ENCODE results near the gene TPCN2.

TPCN2 gene

DNA sequence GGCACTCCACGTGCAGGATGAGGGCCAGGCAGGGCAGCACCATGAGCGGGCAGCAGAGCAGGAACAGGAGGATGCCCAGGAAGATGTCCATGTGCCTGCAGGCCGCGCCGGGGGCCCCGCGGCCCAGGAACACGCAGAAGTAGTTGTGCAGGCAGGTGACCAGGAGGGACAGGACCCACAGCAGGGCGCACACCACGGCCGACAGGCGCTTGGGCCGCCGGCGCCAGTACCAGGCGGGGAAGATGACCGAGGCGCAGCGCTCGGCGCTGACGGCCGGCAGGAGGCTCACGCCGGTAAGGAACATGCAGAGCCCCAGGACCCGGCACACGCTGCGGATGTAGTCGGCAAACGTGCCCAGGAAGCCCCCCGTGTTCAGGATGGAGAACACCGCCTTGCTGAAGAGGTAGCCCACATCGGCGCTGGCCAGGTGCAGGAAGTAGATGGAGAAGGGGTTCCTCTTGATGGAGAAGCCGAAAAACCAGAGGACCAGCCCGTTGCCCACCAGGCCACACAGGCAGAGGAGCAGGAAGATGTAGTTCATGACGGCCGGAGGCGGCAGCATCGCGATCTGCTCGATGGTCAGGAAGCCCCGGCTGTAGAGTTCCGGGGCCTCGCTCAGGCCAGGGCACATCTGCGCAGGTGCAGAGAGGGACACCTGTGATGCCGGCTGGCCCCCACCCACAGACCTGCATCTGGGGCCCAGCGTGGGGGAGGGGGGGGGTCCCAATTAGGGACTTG lies 42.9 kb upstream of the TPCN2 start:
- no peak for TF ChIP-seq CTCF (IDR thresholded peaks at IDR 0.05)
- peak; percentile 68 for DNase-seq (ENCODE audit: low spot score)
- Histone ChIP-seq H3K27ac (peak overlapping the region in 1 of 2 donors; percentile 88), H3K4me3 (no peak overlapping the region)

DNA sequence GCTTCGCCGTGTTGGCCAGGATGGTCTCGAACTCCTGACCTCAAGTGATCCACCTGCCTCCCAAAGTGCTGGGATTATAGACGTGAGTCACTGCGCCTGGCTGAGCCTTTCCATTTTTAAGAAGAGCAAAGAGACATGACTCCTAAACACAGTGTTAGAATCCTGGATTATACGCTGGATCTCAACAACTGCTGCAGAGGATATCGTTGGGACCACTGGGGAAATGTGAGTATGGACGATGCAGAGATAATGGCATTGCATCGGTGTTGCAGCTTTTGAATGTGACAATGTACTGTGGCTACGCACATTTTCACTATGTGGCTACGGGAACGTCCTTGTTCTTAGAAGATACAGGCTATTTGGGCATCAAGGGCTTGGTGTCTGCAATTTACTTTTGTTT lies 41.9 kb upstream of the TPCN2 start:
- H3K4me3 ChIP-seq: no peak overlapping the region
- DNase-seq (ENCODE audit: low spot score): peak; percentile 29
- TF ChIP-seq CTCF (IDR thresholded peaks at IDR 0.05): no peak
- H3K27ac ChIP-seq: peak overlapping the region in 1 of 2 donors; percentile 97

- no peak for TF ChIP-seq CTCF (IDR thresholded peaks at IDR 0.05)
- Histone ChIP-seq H3K27ac (peak overlapping the region; percentile 92 to 97), H3K4me3 (peak overlapping the region; percentile 82)
- no peak for DNase-seq (ENCODE audit: low spot score)
Measured at GRCh38 chr11:69007975-69008381, 40.8 kb upstream of the TPCN2 start.

DNA sequence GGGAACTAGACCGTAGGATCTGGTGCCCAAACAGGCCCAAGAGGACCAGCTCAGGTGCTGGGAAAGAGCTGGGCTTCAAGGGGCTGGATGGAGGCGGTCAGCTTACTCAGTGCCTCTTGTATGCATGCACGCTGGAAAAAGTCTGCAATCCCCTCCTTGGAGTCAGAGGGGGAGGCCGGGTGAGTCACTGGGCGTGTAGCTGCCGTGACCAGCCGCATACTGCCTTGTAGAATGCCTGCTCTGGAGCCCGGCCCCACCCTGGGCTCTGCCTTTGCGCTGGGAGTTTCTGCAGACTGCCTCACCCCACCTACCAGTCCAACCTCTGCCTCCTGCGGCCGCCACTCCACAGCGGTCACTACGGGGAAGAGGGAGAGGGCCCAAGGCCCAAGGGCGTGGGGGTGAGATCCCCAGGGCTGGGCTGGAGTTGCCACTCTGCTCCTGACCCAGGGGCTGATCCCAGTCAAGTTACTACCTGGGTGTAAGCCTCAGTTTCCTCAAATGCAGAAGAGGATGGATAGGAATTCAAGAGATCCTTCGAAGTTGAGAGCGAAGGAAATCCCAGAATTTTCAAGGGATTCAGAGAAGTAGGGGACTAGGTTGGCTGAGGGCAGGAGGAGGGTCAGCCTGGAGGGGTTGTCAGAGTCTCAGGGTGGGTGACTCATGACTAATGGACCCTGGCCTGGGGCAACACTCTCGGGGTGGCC lies 39.8 kb upstream of the TPCN2 start:
- Histone ChIP-seq H3K4me3 (peak overlapping the region; percentile 82), H3K27ac (peak overlapping the region; percentile 92 to 97)
- peak; percentile 97 for DNase-seq (ENCODE audit: low spot score)
- no peak for TF ChIP-seq CTCF (IDR thresholded peaks at IDR 0.05)

DNA sequence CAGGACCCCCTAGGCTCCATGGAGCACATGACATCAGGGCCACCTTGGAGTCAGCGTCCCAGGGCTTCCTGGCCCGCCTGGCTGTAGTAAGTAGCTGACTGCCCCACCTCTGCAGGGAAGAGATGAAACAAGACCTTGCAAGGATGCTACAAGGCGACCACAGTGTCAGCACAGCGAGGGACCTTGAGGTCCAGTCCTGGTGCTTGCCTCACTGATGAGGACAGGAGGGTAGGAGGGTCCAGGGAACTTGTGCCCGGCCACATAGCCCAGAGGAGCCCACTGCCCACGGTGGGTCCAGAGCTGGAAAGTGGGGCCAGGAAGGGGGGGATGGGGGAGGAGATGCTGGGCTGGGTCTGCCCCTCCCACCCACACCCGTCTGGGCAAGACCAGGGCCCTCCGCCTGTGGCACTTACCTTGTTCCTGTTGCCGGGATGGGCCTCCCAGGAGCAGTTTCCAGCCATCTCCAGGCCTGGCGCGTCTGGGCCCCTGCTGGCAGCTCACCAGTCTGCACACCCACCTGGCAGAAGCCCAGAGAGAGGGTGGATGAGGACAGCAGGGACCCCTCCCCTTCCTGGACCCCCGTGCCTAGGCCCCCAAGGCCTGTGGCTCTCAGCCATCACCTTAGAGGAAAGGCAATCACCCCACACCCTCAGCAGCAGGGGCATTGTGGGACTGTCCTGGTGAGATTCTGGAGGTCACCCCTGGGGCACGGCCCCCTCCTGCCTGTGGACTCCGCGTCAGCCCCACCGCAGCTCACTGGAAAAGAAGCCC lies 39.1 kb upstream of the TPCN2 start:
- Histone ChIP-seq H3K4me3 (peak overlapping the region; percentile 82), H3K27ac (peak overlapping the region; percentile 92 to 97)
- TF ChIP-seq CTCF (IDR thresholded peaks at IDR 0.05): no peak
- peak; percentile 73 for DNase-seq (ENCODE audit: low spot score)

GRCh38 chr11:69010361-69010891 lies 38.3 kb upstream of the TPCN2 start:
- Histone ChIP-seq H3K4me3 (peak overlapping the region; percentile 82), H3K27ac (peak overlapping the region; percentile 92 to 97)
- no peak for DNase-seq (ENCODE audit: low spot score)
- no peak for TF ChIP-seq CTCF (IDR thresholded peaks at IDR 0.05)

Data from coronary artery (tissue), 2 donors.